HG03342 (cell line): ENCODE results near the gene NFAT5.
"Not testable (repeated sequence)": the region's sequence is repeated elsewhere in the genome, so short reads cannot be mapped to it uniquely, and the experiment has no call there.

Source experiments
- ATAC-seq: cut with Tn5 transposase; IDR thresholded peaks from one replicate; pipeline ENCODE4 v1.9.1; 2021; ENCODE audit warnings: mild to moderate bottlenecking, moderate library complexity; ENCODE audit not compliant: unreplicated experiment

Gene NFAT5

DNA sequence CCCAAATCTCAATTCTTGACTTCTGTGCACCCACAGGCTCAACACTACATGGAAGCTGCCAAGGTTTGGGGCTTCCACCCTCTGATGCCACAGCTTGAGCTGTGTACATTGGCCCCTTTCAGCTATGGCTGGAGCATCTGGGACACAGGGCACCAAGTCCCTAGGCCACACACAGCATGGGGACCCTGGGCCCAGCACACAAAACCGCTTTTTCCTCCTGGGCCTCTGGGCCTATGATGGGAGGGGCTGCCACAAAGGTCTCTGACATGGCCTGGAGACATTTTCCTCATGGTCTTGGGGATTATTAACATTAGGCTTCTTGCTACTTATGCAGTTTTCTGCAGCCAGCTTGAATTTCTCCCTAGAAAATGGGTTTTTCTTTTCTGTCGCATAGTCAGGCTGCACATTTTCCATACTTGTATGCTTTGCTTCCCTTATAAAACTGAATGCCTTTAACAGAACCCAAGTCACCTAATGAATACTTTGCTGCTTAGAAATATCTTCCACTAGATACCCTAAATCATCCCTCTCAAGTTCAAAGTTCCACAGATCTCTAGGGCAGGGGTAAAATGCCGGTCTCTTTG, 70.9 kb downstream of the NFAT5 start:
- not testable (repeated sequence) for ATAC-seq

DNA sequence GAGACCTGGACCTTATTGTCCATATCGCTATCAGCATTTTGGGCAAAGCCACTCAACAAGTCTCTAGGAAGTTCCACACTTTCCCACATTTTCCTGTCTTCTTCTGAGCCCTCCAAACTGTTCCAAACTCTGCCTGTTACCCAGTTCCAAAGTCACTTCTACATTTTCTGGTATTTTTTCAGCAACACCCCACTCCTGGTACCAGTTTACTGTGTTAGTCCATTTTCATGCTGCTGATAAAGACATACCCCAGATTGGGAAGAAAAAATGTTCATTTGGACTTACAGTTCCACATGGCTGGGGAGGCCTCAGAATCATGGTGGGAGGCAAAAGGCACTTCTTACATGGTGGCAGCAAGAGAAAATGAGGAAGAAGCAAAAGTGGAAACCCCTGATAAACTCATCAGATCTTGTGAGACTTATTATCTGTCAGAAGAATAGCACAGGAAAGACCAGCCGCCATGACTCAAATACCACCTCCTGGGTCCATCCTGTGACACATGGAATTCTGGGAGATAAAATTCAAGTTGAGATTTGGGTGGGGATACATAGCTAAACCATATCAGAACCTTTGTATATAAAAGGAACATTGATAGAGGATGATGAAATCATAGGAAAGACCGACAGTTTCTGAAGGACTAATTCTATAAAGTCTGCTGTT, 71.6 kb downstream of the NFAT5 start:
- ATAC-seq = not testable (repeated sequence)

GRCh38 chr16:69643997-69644396, 78.2 kb downstream of the NFAT5 start:
- ATAC-seq = not testable (repeated sequence)

- ATAC-seq = no peak
Measured at GRCh38 chr16:69644790-69645189, 79.0 kb downstream of the NFAT5 start.

GRCh38 chr16:69647020-69647419, 81.3 kb downstream of the NFAT5 start:
- no peak for ATAC-seq

DNA sequence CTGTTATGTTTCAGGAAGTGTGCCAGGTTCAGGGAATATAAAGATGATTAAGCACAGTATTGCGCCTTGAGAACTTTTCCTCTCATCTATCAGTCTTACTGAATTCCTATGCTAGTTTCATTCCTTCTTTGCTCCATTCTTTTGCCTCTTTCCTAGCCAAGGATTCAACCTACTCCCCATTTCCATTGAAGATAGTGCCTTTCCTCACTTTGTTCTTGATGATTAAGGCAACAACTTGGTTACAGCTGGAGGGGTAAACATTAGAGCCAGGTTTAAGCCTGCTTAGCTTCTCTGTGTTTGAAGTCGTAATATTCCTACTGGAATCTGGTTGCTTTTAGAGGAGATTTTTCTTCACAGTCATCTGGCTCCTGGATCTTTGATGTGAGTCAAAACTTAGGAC, 85.5 kb downstream of the NFAT5 start:
- no peak for ATAC-seq

DNA sequence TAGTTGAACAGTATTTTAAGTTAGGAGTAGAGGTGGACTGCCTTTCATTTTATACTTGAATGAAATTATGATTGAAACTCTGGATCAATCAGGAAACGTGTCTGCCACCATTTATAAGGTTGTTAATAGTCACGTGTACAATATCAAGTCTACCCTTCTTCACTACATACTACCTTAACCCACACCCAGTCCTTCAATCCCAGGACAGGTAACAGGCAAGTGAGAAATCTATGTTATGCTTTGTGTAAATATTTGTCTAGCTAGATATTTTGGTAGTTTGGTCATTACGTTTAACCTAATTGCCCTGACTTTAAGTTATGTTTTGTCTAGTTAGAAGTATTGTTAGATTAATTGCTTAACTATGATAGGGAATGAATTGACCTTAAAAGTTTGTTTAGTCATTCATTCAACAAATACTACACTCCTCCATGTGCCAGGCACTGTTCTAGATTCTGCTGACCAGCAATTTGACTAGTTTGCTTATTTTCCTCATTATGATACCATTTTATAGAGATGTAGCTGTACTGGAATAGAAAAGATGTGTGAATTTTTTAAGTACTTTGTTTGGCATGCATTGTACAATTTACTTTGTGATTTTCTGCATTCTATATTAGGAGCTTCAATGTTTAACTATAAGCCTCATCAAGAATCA, 88.6 kb downstream of the NFAT5 start:
- ATAC-seq = no peak

DNA sequence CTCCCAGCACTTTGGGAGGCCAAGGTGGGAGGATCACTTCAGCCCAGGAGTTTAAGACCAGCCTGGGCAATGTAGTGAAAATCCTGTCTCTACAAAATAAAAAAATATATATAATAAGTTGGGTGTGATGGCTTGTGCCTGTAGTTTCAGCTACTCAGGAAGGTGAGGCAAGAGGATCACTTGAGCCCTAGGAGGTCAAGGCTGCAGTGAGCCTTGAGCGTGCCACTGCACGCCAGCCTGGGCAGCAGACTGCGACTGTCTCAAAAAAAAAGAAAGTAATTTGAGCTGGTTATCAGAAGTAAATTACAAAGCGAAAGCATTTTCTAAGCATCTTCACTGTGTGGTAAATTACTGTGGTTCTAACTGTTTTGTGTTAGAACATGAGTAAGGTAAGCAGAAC, 94.4 kb downstream of the NFAT5 start:
- ATAC-seq = no peak

- ATAC-seq = no peak
Measured at GRCh38 chr16:69662901-69663300, 97.1 kb downstream of the NFAT5 start.

DNA sequence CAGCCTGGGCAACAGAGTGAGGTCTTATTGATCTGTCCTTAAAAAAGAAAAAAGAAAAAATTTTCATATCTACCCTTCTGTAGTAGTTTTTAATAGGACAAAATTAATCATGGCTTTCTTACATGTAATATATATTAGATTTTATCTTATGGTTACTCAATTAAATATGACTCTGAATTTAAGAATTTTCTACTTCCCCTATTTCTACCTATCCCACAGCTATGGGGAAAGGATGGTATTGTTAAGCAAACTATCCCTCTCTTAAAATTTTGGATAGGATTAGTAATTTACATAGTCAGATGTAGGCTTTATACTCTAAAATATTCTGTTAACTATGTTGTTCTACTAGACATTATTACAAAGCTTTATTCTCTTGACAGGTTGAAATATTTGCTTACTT, 98.1 kb downstream of the NFAT5 start:
- ATAC-seq = no peak

- no peak for ATAC-seq
Measured at GRCh38 chr16:69669577-69669976, 103.8 kb downstream of the NFAT5 start.

- ATAC-seq = no peak
Measured at GRCh38 chr16:69672315-69672997, 106.7 kb downstream of the NFAT5 start.

DNA sequence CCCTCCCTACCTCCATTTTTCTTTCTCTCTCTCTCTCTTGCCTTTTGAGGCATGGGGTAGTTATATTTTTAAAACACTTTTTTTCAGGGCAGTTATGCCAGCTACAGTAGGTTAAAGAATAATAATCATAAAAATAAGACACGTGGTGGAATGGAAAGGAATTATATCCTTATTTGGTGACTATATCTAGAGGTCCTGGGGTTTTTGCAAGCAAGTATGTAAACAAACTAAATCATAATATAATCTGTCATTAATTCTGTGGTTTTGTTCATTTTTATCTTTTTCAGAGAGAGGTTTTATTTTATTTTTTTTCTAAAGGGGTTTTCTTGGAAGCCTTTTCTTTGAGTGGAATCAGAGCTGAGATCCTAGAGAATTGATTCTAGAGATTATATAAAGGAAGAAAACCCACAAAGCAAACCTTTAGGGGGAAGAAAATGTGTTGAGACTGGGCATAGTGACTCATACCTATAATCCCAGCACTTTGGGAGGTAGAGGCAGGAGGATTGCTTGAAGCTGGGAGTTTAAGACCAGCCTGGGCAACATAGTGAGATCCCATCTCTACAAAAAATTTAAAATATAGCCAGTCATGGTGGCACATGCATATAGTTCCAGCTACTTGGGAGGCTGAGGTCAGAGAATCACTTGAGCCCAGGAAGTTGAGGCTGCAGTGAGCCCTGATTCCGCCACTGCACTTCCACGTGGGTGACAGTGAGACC, 107.4 kb downstream of the NFAT5 start:
- no peak for ATAC-seq

DNA sequence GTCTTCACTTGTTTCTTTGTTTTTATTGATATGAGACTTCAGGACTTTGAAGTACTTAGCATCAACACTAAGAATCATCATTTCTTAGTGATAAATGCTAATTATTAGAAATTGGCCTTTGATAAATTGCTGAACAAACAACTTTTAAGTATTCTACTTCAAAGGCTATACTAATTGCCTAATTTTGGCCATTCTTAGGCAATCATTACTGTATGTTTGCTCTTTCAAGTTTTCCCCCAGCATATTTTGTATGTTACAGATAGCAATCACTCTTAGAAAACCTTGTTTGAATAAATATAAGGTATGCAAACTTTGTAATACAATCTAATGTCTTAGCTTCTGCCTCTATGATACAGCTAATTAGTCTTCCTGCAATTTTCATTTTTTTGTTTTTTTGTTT, 114.6 kb downstream of the NFAT5 start:
- ATAC-seq = no peak

DNA sequence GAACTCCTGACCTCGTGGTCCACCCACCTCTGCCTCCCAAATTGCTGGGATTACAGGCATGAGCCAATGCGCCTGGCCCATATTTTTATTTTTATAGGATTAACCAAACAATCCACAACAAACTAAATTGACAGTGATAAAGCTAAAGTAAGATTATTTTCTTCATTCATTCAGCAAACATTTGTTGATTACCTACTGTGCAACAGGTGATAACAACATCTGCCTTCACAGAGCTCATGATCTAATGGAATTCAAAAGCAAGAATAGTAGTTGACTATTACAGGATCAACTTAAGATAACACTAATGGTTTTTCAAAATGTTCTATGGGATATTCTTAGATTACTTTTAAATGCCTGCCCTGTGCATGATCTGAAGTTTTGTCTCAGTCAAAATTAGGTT, 122.8 kb downstream of the NFAT5 start:
- ATAC-seq = no peak

DNA sequence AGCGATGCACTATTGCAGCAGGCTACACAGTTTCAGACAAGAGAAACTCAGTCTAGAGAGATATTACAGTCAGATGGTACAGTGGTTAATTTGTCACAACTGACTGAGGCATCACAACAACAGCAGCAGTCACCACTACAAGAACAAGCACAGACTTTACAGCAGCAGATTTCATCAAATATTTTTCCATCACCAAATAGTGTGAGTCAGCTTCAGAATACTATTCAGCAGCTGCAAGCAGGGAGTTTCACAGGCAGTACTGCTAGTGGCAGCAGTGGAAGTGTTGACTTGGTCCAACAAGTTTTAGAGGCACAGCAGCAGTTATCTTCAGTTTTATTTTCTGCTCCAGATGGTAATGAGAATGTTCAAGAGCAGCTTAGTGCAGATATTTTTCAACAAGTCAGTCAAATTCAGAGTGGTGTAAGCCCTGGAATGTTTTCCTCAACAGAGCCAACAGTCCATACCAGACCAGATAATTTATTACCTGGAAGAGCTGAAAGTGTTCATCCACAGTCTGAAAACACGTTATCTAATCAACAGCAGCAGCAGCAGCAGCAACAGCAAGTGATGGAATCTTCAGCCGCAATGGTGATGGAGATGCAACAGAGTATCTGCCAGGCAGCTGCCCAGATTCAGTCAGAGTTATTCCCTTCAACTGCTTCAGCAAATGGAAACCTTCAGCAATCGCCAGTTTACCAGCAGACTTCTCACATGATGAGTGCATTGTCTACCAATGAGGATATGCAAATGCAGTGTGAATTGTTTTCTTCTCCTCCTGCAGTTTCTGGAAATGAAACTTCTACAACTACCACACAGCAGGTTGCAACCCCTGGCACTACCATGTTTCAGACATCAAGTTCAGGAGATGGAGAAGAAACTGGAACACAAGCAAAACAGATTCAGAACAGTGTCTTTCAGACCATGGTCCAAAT, 126.5 kb downstream of the NFAT5 start:
- no peak for ATAC-seq

GRCh38 chr16:69693916-69694315, 128.2 kb downstream of the NFAT5 start:
- ATAC-seq = no peak

GRCh38 chr16:69698404-69698803, 132.6 kb downstream of the NFAT5 start:
- ATAC-seq = no peak

- ATAC-seq = no peak
Measured at GRCh38 chr16:69699915-69700314, 134.1 kb downstream of the NFAT5 start.

DNA sequence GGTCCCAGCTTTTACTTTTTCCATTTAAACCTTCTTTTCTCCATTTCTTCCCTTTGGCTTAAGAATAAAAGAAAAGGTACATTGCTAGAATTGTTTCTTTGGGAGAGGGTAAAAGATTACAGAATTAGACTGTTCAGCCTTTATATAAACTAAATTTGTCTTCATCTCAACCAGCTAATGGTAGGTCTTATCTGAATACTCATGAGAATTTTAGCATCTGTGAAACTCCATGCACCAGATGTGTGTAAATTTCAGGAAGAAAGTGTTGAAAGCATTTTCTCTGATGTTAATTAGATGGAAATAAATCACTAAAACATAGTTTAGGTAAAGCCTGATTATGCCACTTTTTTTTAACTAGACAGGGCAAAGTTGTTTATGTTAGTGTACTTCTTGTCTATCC, 135.7 kb downstream of the NFAT5 start:
- ATAC-seq = no peak
